ENCODE data around the gene AKR1C3.

GRCh38 chr10:5096108-5096507, 1.9 kb downstream of the AKR1C3 start:
- TF ChIP-seq EZH2 (IDR thresholded peaks at IDR 0.05; ENCODE audit: low read depth, unreplicated experiment) (no peak), CTCF (conservative IDR thresholded peaks at IDR 0.05; ENCODE audit: low read depth in 2 of 2) (no peak), POLR2AphosphoS5 (IDR thresholded peaks at IDR 0.05; ENCODE audit: low read depth) (no peak), REST (IDR thresholded peaks at IDR 0.05; ENCODE audit: unreplicated experiment) (no peak), STAT1 (IDR thresholded peaks at IDR 0.05; ENCODE audit: unreplicated experiment) (no peak), EZH2phosphoT487 (IDR thresholded peaks at IDR 0.05; ENCODE audit: unreplicated experiment) (no peak), CREB1 (CRISPR knock-in tag; IDR thresholded peaks at IDR 0.05; ENCODE audit: low read depth) (no peak), NANOG (IDR thresholded peaks at IDR 0.05; ENCODE audit: borderline replicate concordance) (no peak), ZNF114 (CRISPR knock-in tag; IDR thresholded peaks at IDR 0.05) (no peak), ZNF462 (CRISPR knock-in tag; IDR thresholded peaks at IDR 0.05) (no peak), ZNF331 (CRISPR knock-in tag; IDR thresholded peaks at IDR 0.05; ENCODE audit: low read depth) (no peak)
- TF ChIP-seq, protein P1, sequence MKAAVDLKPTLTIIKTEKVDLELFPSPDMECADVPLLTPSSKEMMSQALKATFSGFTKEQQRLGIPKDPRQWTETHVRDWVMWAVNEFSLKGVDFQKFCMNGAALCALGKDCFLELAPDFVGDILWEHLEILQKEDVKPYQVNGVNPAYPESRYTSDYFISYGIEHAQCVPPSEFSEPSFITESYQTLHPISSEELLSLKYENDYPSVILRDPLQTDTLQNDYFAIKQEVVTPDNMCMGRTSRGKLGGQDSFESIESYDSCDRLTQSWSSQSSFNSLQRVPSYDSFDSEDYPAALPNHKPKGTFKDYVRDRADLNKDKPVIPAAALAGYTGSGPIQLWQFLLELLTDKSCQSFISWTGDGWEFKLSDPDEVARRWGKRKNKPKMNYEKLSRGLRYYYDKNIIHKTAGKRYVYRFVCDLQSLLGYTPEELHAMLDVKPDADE (IDR thresholded peaks at IDR 0.05): no peak

Data from GM23338 (cell line).